ENCODE measurements around the gene NDUFV2. TPM values are rescaled to one million over a fixed set of nuclear protein-coding genes. Genes with fewer than 3 reads are reported as not detected.
A peak's percentile ranks its signal among the peaks of the same experiment; 100 is the strongest.

Gene NDUFV2
- total RNA-seq, 2 donors from 2014 or later, result 40.5 to 42.5 TPM

GRCh38 chr18:9066817-9067306, 35.6 kb upstream of the NDUFV2 start:
- intact Hi-C loops (cut with DNase I), result no loop called here
- TF ChIP-seq, protein P1, sequence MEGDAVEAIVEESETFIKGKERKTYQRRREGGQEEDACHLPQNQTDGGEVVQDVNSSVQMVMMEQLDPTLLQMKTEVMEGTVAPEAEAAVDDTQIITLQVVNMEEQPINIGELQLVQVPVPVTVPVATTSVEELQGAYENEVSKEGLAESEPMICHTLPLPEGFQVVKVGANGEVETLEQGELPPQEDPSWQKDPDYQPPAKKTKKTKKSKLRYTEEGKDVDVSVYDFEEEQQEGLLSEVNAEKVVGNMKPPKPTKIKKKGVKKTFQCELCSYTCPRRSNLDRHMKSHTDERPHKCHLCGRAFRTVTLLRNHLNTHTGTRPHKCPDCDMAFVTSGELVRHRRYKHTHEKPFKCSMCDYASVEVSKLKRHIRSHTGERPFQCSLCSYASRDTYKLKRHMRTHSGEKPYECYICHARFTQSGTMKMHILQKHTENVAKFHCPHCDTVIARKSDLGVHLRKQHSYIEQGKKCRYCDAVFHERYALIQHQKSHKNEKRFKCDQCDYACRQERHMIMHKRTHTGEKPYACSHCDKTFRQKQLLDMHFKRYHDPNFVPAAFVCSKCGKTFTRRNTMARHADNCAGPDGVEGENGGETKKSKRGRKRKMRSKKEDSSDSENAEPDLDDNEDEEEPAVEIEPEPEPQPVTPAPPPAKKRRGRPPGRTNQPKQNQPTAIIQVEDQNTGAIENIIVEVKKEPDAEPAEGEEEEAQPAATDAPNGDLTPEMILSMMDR (IDR thresholded peaks at IDR 0.05), result no peak

GRCh38 chr18:9067823-9068222, 34.7 kb upstream of the NDUFV2 start:
- Histone ChIP-seq H3K27me3 (no peaks in the 10 kb centered on the region), H3K36me3 (replicated peaks in 1 of 2; ENCODE audit: insufficient read depth in 1 of 2, low read depth in 2 of 2) (no peaks in the 10 kb centered on the region), H3K27ac (no peak overlapping the region), H3K4me1 (no peaks in the 10 kb centered on the region), H3K9me3 (no peaks in the 10 kb centered on the region), H3K4me3 (no peak overlapping the region)
- DNase-seq (no peak), ATAC-seq (peak; percentile 68)
- 33 to 37% methylated on average over 6 of the region's 6 CpGs for WGBS, 2 donors
- intact Hi-C loops (cut with DNase I), result no loop called here
- TF ChIP-seq, protein P1 (IDR thresholded peaks at IDR 0.05), result no peak
- TF ChIP-seq POLR2A (IDR thresholded peaks at IDR 0.05), result no peak

More at GRCh38 chr18:9066817-9067306, 35.6 kb upstream of the NDUFV2 start:
- no peak for DNase-seq
- Histone ChIP-seq H3K4me1 (no peaks in the 10 kb centered on the region), H3K4me3 (no peak overlapping the region), H3K27ac (no peak overlapping the region), H3K27me3 (no peaks in the 10 kb centered on the region), H3K9me3 (no peaks in the 10 kb centered on the region), H3K36me3 (replicated peaks in 1 of 2; ENCODE audit: insufficient read depth in 1 of 2, low read depth in 2 of 2) (no peaks in the 10 kb centered on the region)
- 92 to 94% methylated on average over 5 of the region's 5 CpGs for WGBS, 2 donors
- no peak for ATAC-seq

- Histone ChIP-seq H3K4me3 (no peak overlapping the region), H3K27me3 (no peaks in the 10 kb centered on the region), H3K4me1 (peaks cover 2% of the 10 kb centered on the region), H3K27ac (no peak overlapping the region), H3K36me3 (replicated peaks in 1 of 2; ENCODE audit: insufficient read depth in 1 of 2, low read depth in 2 of 2) (no peaks in the 10 kb centered on the region), H3K9me3 (no peaks in the 10 kb centered on the region)
- ATAC-seq (no peak), DNase-seq (no peak)
- WGBS, 2 donors, result 84 to 90% methylated on average over 2 of the region's 2 CpGs
- TF ChIP-seq POLR2A (IDR thresholded peaks at IDR 0.05), result no peak
- TF ChIP-seq, protein P1 (IDR thresholded peaks at IDR 0.05), result no peak
- intact Hi-C loops (cut with DNase I), result no loop called here
These were observed 34.2 kb upstream of the NDUFV2 start for GRCh38 chr18:9068346-9068745.

DNA sequence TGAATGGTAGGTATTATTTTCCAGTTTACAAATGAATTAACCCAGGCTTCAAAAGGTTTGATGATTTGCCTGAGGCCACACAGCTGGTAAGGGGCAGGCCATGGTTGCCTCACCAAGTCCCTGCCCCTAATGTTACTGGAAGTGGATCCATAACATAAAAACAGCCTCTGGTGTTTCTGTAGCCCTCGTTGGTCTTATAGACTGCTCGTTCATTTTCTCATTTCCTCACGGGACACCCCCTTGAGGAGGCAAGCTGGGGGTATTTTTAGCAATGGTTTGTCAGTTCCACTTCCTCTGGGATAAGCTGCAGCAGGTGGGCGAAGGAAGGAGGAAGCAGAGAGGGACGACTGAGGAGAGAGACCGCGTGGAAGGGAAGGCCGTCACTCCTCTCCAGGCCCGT, 32.9 kb upstream of the NDUFV2 start:
- 46 to 62% methylated on average over 9 of the region's 9 CpGs for WGBS, 2 donors
- peaks cover 5% of the 10 kb centered on the region for H3K4me1 ChIP-seq
- TF ChIP-seq, protein P1 (IDR thresholded peaks at IDR 0.05), result no peak
- TF ChIP-seq POLR2A (IDR thresholded peaks at IDR 0.05), result no peak
- no peaks in the 10 kb centered on the region for H3K27me3 ChIP-seq
- no peak overlapping the region for H3K4me3 ChIP-seq
- H3K9me3 ChIP-seq, result no peaks in the 10 kb centered on the region
- ATAC-seq (no peak), DNase-seq (peak in 1 of 4 donors; percentile 8)
- no peak overlapping the region for H3K27ac ChIP-seq
- intact Hi-C loops (cut with DNase I), result no loop called here
- H3K36me3 ChIP-seq (replicated peaks in 1 of 2; ENCODE audit: insufficient read depth in 1 of 2, low read depth in 2 of 2), result no peaks in the 10 kb centered on the region

GRCh38 chr18:9070212-9070611, 32.3 kb upstream of the NDUFV2 start:
- Histone ChIP-seq H3K36me3 (replicated peaks in 1 of 2; ENCODE audit: insufficient read depth in 1 of 2, low read depth in 2 of 2) (no peaks in the 10 kb centered on the region), H3K27me3 (no peaks in the 10 kb centered on the region), H3K4me1 (peaks cover 5% of the 10 kb centered on the region), H3K4me3 (no peak overlapping the region), H3K27ac (no peak overlapping the region), H3K9me3 (no peaks in the 10 kb centered on the region)
- intact Hi-C loops (cut with DNase I), result no loop called here
- no peak for DNase-seq
- ATAC-seq, result no peak
- 69 to 92% methylated on average over 5 of the region's 5 CpGs for WGBS, 2 donors
- TF ChIP-seq, protein P1 (IDR thresholded peaks at IDR 0.05), result no peak
- no peak for TF ChIP-seq POLR2A (IDR thresholded peaks at IDR 0.05)
